ENCODE data around the gene TRAIP.
"Not testable (repeated sequence)": the region's sequence is repeated elsewhere in the genome, so short reads cannot be mapped to it uniquely, and the experiment has no call there.

Gene TRAIP

GRCh38 chr3:49872801-49873281 is 16.5 kb upstream of the TRAIP start:
- DNase-seq = peak in 1 of 4 experiments; percentile 16

DNA sequence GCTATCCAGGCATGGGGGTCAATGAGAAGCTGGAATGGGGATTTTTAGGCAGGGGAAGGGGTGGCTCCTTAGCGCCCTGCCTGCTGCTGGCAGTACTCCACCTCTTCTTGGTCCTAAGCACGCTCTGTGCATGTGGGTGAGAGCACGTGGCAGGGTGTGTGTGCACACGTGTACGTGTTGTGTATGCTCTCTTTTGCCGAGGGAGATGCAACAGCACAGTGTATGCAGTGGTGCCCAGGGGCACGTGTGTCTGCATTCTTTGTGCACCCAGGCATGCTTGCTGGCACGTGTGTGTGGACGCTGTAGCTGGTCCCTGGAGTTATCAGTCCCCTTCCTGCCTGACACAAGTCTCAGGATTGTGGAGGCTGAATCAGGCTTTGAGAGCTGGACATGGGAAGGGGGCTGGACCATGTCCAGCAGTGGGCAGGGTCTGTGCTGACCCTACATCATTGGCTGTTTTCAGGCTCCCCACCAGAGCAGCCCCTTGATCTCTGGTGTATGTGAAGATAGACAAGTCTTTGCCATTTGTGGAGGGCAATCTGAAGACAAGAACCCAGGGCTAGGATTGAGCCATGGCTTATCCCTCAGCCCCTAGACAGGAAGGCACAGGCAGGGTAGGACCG is 15.3 kb upstream of the TRAIP start:
- no peak for DNase-seq

- DNase-seq = peak in 2 of 4 experiments; percentile 17 to 29
Observed at GRCh38 chr3:49869525-49870126, 13.3 kb upstream of the TRAIP start, which contains the start of gene CAMKV. Gene CAMKV (minus strand): TSS chr3:49869906. CDS start chr3:49862388, 7,518 bp downstream.

GRCh38 chr3:49868862-49869466 is 12.6 kb upstream of the TRAIP start:
- no peak for DNase-seq

DNA sequence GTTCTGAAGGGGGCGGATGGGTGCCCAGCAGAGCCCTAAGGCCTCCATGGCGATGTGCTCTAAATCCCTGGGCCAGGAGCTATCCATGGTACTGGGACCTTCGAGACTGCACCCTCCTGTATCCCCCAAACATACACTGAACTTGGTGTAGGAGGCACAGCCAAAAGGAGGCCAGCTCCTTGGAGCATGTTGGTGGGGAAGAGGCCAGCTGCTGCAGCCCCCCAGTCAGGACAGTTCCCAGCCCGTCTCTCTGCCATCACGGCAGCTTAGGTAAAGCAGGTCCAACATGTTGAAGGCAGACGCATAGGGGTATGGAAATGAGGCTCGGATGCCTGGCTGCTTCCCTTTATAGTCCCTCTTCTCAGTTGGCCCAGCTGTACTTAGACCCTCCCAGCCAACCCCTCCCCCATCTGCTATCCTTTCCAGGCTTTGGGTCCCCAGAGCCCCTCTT is 11.5 kb upstream of the TRAIP start:
- DNase-seq = peak in 3 of 4 experiments; percentile 22 to 50 (median 49)

DNA sequence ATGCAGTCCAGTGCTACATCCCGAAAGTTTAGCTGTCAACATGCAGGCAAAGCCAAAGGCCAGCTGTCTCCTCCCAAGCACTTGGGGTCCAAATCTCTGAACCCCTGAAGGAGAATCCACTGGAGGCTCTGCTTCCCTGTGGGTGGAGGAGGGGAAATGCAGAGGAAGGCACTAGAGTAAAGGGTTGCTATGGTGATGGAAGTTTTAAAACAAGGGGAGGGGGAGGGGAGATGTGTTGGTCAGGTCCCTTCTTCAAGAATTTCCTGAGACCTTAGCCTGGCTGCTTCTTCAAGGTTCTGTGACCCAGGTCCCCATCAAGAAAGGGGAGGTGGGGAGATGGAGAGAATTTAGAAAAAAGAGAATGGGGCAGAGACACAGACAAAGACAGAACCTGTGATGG is 11.0 kb upstream of the TRAIP start:
- no peak for DNase-seq

- DNase-seq = no peak
Observed at GRCh38 chr3:49865198-49865784, 8.9 kb upstream of the TRAIP start.

DNA sequence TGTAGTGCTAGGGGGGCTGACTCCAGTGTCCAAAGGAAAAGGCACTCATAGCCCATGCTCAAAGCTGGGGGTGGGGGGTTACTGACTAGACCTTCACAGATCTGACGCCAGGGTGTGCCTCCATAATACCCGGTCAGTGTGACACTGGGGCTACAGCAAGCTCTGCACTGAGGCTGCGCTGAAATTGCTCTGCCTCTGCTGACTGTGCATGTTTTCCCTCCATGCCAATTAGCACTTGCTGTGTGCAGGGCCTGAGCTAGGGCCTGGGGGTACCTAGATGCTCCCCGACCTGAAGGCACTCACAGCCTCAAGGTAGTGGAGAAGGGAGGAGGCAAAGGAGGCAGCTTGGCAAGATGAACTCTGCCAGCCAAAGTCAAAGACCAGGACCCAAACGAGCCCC is 8.1 kb upstream of the TRAIP start:
- DNase-seq = no peak

- DNase-seq = no peak
Observed at GRCh38 chr3:49859576-49860305, 3.4 kb upstream of the TRAIP start.

GRCh38 chr3:49855662-49856061 is 702 bp downstream of the TRAIP start:
- DNase-seq = no peak

- no peak for DNase-seq
Observed at GRCh38 chr3:49845694-49846093, 10.7 kb downstream of the TRAIP start.

GRCh38 chr3:49844464-49845183 is 11.7 kb downstream of the TRAIP start:
- no peak for DNase-seq

- no peak for DNase-seq
Observed at GRCh38 chr3:49842843-49843517, 13.4 kb downstream of the TRAIP start.

GRCh38 chr3:49841806-49842205 is 14.6 kb downstream of the TRAIP start:
- DNase-seq = no peak

DNA sequence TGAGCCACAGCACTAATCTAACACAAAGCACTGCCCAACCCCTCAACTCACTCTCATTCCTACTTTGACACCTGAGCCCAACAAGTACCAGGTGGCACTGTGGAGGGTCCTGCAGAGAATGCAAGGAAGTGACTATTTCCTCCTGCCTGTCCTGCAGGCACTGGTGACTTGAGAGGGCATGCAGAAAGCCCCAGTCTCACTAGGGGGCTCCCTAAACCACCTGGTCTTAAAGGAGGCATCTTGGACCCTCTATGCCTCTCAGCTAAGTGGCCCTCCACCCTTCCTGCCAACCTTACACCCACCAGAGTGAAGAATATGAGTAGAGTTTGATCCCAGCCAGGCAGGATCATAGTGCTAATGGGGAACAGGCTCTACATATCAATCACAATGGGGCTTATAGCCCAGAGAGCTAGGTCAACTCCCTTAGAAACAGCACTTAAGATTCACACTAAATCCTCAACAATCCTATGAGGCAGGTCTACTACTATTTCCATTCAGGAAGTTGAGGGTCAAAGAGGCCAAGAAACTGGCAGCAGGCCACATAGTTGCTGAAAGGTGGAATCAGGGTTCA is 15.2 kb downstream of the TRAIP start:
- DNase-seq = peak in 2 of 4 experiments; percentile 12 to 17

- DNase-seq = no peak
Observed at GRCh38 chr3:49840388-49840787, 16.0 kb downstream of the TRAIP start.

- DNase-seq = peak; percentile 86 to 92 (median 90)
Observed at GRCh38 chr3:49839193-49839809, 17.1 kb downstream of the TRAIP start.

DNA sequence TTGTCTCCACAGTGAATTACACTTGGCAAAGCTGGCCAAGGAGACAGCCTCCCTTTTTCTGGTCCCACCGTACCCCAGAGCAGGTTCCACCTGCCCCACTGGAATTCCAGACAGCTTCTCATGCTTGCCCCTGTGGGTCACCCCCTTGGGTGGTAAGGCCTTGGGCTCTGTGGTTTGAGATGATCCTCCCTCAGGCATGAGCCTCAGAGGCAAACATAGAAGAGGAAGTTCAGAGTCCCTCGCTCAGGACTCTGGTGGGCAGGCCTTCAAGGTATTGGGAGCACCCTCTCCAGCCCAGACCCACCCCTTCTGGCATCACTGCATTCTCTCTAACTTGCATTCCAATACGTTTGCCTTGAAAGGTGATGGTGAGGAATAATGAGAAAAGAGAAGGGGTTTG is 25.0 kb downstream of the TRAIP start:
- DNase-seq = no peak

- DNase-seq = no peak
Observed at GRCh38 chr3:49826016-49826415, 30.3 kb downstream of the TRAIP start.

GRCh38 chr3:49823131-49823530 is 33.2 kb downstream of the TRAIP start:
- DNase-seq = not testable (repeated sequence)
